ENCODE data around the gene REX1BD. TPM values are rescaled to one million over a fixed set of nuclear protein-coding genes. Genes with fewer than 3 reads are reported as not detected.

Gene REX1BD
- total and polyA plus RNA-seq, 2 of the 13 experiments (the other 11 are each of a cell fraction or from before 2014, with no cell fraction given): 7.5 to 25.4 TPM

GRCh38 chr19:18610556-18611326, 22.1 kb downstream of the REX1BD start (continued):
- TF ChIP-seq RBFOX2 (IDR thresholded peaks at IDR 0.05; ENCODE audit: low read depth, low read length): peak; percentile 73
- TF ChIP-seq RNF219 (CRISPR knock-in tag; IDR thresholded peaks at IDR 0.05): no peak
- peak; percentile 62; the same call in 1 of the 2 replicates for TF ChIP-seq ZNF333 (CRISPR knock-in tag; IDR thresholded peaks at IDR 0.05; ENCODE audit: borderline replicate concordance)
- TF ChIP-seq ZNF670 (CRISPR knock-in tag; IDR thresholded peaks at IDR 0.05; ENCODE audit: borderline replicate concordance): no peak
- peak; percentile 88 for TF ChIP-seq CBFB (CRISPR knock-in tag; IDR thresholded peaks at IDR 0.05)
- TF ChIP-seq POGZ (CRISPR knock-in tag; IDR thresholded peaks at IDR 0.05): peak; percentile 36
- peak; percentile 67 for TF ChIP-seq ZFX (CRISPR knock-in tag; IDR thresholded peaks at IDR 0.05; ENCODE audit: low read depth)
- no peak for TF ChIP-seq SPEN (CRISPR knock-in tag; IDR thresholded peaks at IDR 0.05; ENCODE audit: low read depth)
- TF ChIP-seq HES4 (CRISPR knock-in tag; IDR thresholded peaks at IDR 0.05; ENCODE audit: borderline replicate concordance): no peak
- TF ChIP-seq POLR2AphosphoS5 (IDR thresholded peaks at IDR 0.05; ENCODE audit: low read depth, low read length): peak; percentile 33; the same call in 1 of the 2 replicates
- peak; percentile 46; the same call in 1 of the 2 replicates for TF ChIP-seq ZBTB20 (CRISPR knock-in tag; IDR thresholded peaks at IDR 0.05; ENCODE audit: borderline replicate concordance, low read depth)
- TF ChIP-seq ZNF772 (CRISPR knock-in tag; IDR thresholded peaks at IDR 0.05): 0 out of 2 replicates have a peak, but pooled peaks have one; percentile 55
- TF ChIP-seq PRPF4 (IDR thresholded peaks at IDR 0.05; ENCODE audit: low read depth, low read length, poor library complexity, severe bottlenecking): no peak
- TF ChIP-seq ZNF777 (CRISPR knock-in tag; IDR thresholded peaks at IDR 0.05): peak; percentile 50; the same call in 1 of the 2 replicates
- no peak for TF ChIP-seq MIER2 (CRISPR knock-in tag; IDR thresholded peaks at IDR 0.05)
- peak; percentile 87 for TF ChIP-seq ERF (CRISPR knock-in tag; IDR thresholded peaks at IDR 0.05)
- peak; percentile 91 for TF ChIP-seq MED8 (CRISPR knock-in tag; IDR thresholded peaks at IDR 0.05; ENCODE audit: insufficient replicate concordance)
- no peak for TF ChIP-seq ZNF607 (CRISPR knock-in tag; IDR thresholded peaks at IDR 0.05; ENCODE audit: borderline replicate concordance)
- peak; percentile 98 for TF ChIP-seq SIX4 (CRISPR knock-in tag; IDR thresholded peaks at IDR 0.05)
- 0 out of 2 replicates have a peak, but pooled peaks have one; percentile 39 for TF ChIP-seq IRF2 (CRISPR knock-in tag; IDR thresholded peaks at IDR 0.05)
- TF ChIP-seq TARDBP (CRISPR knock-in tag; IDR thresholded peaks at IDR 0.05): peak; percentile 91; the same call in 1 of the 2 replicates
- peak; percentile 97 for TF ChIP-seq RARA (CRISPR knock-in tag; IDR thresholded peaks at IDR 0.05)
- TF ChIP-seq ZBTB3 (CRISPR knock-in tag; IDR thresholded peaks at IDR 0.05; ENCODE audit: borderline replicate concordance, low read depth): peak; percentile 49; the same call in 1 of the 2 replicates
- TF ChIP-seq ZMYM3 (CRISPR knock-in tag; IDR thresholded peaks at IDR 0.05): peak; percentile 73
- peak; percentile 62 for TF ChIP-seq CBX1 (IDR thresholded peaks at IDR 0.05; ENCODE audit: low read depth)
- peak; percentile 44 for TF ChIP-seq IKZF5 (CRISPR knock-in tag; IDR thresholded peaks at IDR 0.05)
